GM19193 (cell line): ENCODE results near the gene FETUB.

Experiments
- POLR2A ChIP-seq: IDR thresholded peaks from 4 replicates; pipeline ENCODE4 v1.6.1; 2011; ENCODE audit not compliant: insufficient read depth, insufficient read length; ENCODE audit errors: extremely low read depth

Gene FETUB

GRCh38 chr3:186608624-186609215 is 31.5 kb upstream of the FETUB start:
- TF ChIP-seq POLR2A, result no peak

GRCh38 chr3:186609247-186609868 is 30.8 kb upstream of the FETUB start:
- TF ChIP-seq POLR2A, result no peak

GRCh38 chr3:186612065-186612464 is 28.1 kb upstream of the FETUB start:
- TF ChIP-seq POLR2A, result no peak

GRCh38 chr3:186612721-186613636 is 27.2 kb upstream of the FETUB start, which contains the start of gene AHSG:
Gene AHSG (plus strand): TSS chr3:186613060. CDS start chr3:186613142, 82 bp downstream.
- no peak for TF ChIP-seq POLR2A

GRCh38 chr3:186613637-186614265 is 26.4 kb upstream of the FETUB start:
- TF ChIP-seq POLR2A, result no peak

GRCh38 chr3:186614266-186614596 is 26.0 kb upstream of the FETUB start:
- TF ChIP-seq POLR2A, result no peak

- no peak for TF ChIP-seq POLR2A
These were observed 25.4 kb upstream of the FETUB start for GRCh38 chr3:186614597-186615483.

- no peak for TF ChIP-seq POLR2A
These were observed 23.9 kb upstream of the FETUB start for GRCh38 chr3:186616299-186616617.

- no peak for TF ChIP-seq POLR2A
These were observed 22.9 kb upstream of the FETUB start for GRCh38 chr3:186617036-186617946.

- no peak for TF ChIP-seq POLR2A
These were observed 21.8 kb upstream of the FETUB start for GRCh38 chr3:186618318-186618938.

- TF ChIP-seq POLR2A, result no peak
These were observed 20.4 kb upstream of the FETUB start for GRCh38 chr3:186619787-186620212.

- no peak for TF ChIP-seq POLR2A
These were observed 19.7 kb upstream of the FETUB start for GRCh38 chr3:186620213-186621092.

- no peak for TF ChIP-seq POLR2A
These were observed 18.1 kb upstream of the FETUB start for GRCh38 chr3:186621894-186622650.
